Measurements from ENCODE around the gene STARD5. TPM values are rescaled to one million over a fixed set of nuclear protein-coding genes. Genes with fewer than 3 reads are reported as not detected.
A peak's percentile ranks its signal among the peaks of the same experiment; 100 is the strongest.

Gene STARD5
- 1 to 10 TPM; 2.2 to 3.0 TPM for total RNA-seq

- DNase-seq (ENCODE audit: low spot score), result peak; percentile 98
Measured at GRCh38 chr15:81323944-81324881, at the start of gene STARD5. Gene STARD5, minus strand, starts transcription at chr15:81324141. Its CDS starts 42 bp downstream, at chr15:81324099.

GRCh38 chr15:81373176-81373575, 49.2 kb upstream of the STARD5 start:
- Histone ChIP-seq H3K36me3 (no peaks in the 10 kb centered on the region), H3K4me3 (no peak overlapping the region), H3K27ac (no peak overlapping the region), H3K27me3 (no peaks in the 10 kb centered on the region), H3K4me1 (no peaks in the 10 kb centered on the region), H3K9me3 (no peaks in the 10 kb centered on the region)
- no peak for TF ChIP-seq CTCF (IDR thresholded peaks at IDR 0.05)
- DNase-seq (ENCODE audit: low spot score), result no peak

More at GRCh38 chr15:81323944-81324881, at the start of gene STARD5:
- peaks cover 0 to 14% of the 10 kb centered on the region in 2 donors for H3K4me1 ChIP-seq
- H3K27ac ChIP-seq, result peak within 1 kb of the TSS; percentile 71 to 86
- H3K27me3 ChIP-seq, result no peaks in the 10 kb centered on the region
- peak within 1 kb of the TSS; percentile 64 to 81 for H3K4me3 ChIP-seq
- TF ChIP-seq CTCF (IDR thresholded peaks at IDR 0.05), result no peak
- no peaks in the 10 kb centered on the region for H3K9me3 ChIP-seq
- H3K36me3 ChIP-seq, result no peaks in the 10 kb centered on the region

- TF ChIP-seq CTCF (IDR thresholded peaks at IDR 0.05), result no peak
- H3K27ac ChIP-seq, result no peak overlapping the region
- H3K4me3 ChIP-seq, result no peak overlapping the region
- no peaks in the 10 kb centered on the region for H3K36me3 ChIP-seq
- no peaks in the 10 kb centered on the region for H3K4me1 ChIP-seq
- H3K27me3 ChIP-seq, result no peaks in the 10 kb centered on the region
- no peak for DNase-seq (ENCODE audit: low spot score)
- no peaks in the 10 kb centered on the region for H3K9me3 ChIP-seq
Measured at GRCh38 chr15:81372575-81372974, 48.6 kb upstream of the STARD5 start.

GRCh38 chr15:81363718-81364500, 40.0 kb upstream of the STARD5 start:
- Histone ChIP-seq H3K27me3 (no peaks in the 10 kb centered on the region), H3K4me3 (no peak overlapping the region), H3K4me1 (no peaks in the 10 kb centered on the region), H3K27ac (no peak overlapping the region), H3K36me3 (no peaks in the 10 kb centered on the region), H3K9me3 (no peaks in the 10 kb centered on the region)
- TF ChIP-seq CTCF (IDR thresholded peaks at IDR 0.05), result no peak
- DNase-seq (ENCODE audit: low spot score), result no peak

- no peak for DNase-seq (ENCODE audit: low spot score)
- H3K4me1 ChIP-seq, result no peaks in the 10 kb centered on the region
- H3K36me3 ChIP-seq, result no peaks in the 10 kb centered on the region
- no peak overlapping the region for H3K27ac ChIP-seq
- no peaks in the 10 kb centered on the region for H3K27me3 ChIP-seq
- no peaks in the 10 kb centered on the region for H3K9me3 ChIP-seq
- no peak for TF ChIP-seq CTCF (IDR thresholded peaks at IDR 0.05)
- H3K4me3 ChIP-seq, result no peak overlapping the region
Measured at GRCh38 chr15:81363276-81363675, 39.3 kb upstream of the STARD5 start.

Measured in right atrium auricular region (tissue), 2 donors.